Liver (tissue), 9 donors: ENCODE results near the gene CENPV. TPM values are rescaled to one million over a fixed set of nuclear protein-coding genes. Genes with fewer than 3 reads are reported as not detected.
"Not testable (repeated sequence)": the region's sequence is repeated elsewhere in the genome, so short reads cannot be mapped to it uniquely, and the experiment has no call there.

Experiments used
- DNase-seq: peaks from one replicate; pipeline ENCODE4 v3.0.0-alpha.2; 2017; ENCODE audit warnings: low spot score
- H3K27ac ChIP-seq, 2 donors: one replicate each; pipeline ENCODE4 v1.7.0; 2013; ENCODE audit warnings: inconsistent platforms in 2 of 2, low read length in 2 of 2, control low read depth in 1 of 2, low read depth in 1 of 2, mild to moderate bottlenecking in 1 of 2
- H3K27me3 ChIP-seq, 4 donors: one replicate each; pipeline versions ENCODE4 v1.6.1 to v1.7.0; 2013; ENCODE audit warnings: low read length in 3 of 4, inconsistent platforms in 1 of 4, mild to moderate bottlenecking in 1 of 4, moderate library complexity in 1 of 4; ENCODE audit not compliant: control insufficient read depth in 4 of 4, insufficient read depth in 4 of 4
- H3K36me3 ChIP-seq, 4 donors: one replicate each; pipeline versions ENCODE4 v1.6.1 to v1.7.0; 2013; ENCODE audit warnings: low read length in 3 of 4, mild to moderate bottlenecking in 3 of 4, low read depth in 1 of 4, moderate library complexity in 1 of 4; ENCODE audit not compliant: control insufficient read depth in 4 of 4, insufficient read depth in 3 of 4
- H3K4me1 ChIP-seq, 4 donors: one replicate each; pipeline versions ENCODE4 v1.6.1 to v1.7.0; 2013; ENCODE audit warnings: low read length in 3 of 4, mild to moderate bottlenecking in 3 of 4, moderate library complexity in 1 of 4; ENCODE audit not compliant: control insufficient read depth in 4 of 4, insufficient read depth in 4 of 4
- H3K4me3 ChIP-seq, 3 donors: one replicate each; pipeline versions ENCODE4 v1.6.1 to v1.7.0; 2013; ENCODE audit warnings: low read length in 3 of 3, control low read depth in 1 of 3, low read depth in 1 of 3, mild to moderate bottlenecking in 1 of 3
- H3K9ac ChIP-seq, 2 donors: one replicate each; pipeline ENCODE4 v1.7.0; 2013; ENCODE audit warnings: low read length in 2 of 2, mild to moderate bottlenecking in 2 of 2, moderate library complexity in 2 of 2, control low read depth in 1 of 2, low read depth in 1 of 2
- H3K9me3 ChIP-seq, 4 donors: one replicate each; pipeline versions ENCODE4 v1.6.1 to v1.7.0; 2013; ENCODE audit warnings: low read length in 3 of 4; ENCODE audit not compliant: control insufficient read depth in 4 of 4
- ATF3 ChIP-seq: IDR thresholded peaks from 2 replicates; pipeline ENCODE4 v1.6.1; 2016; ENCODE audit warnings: antibody characterized with exemption
- CTCF ChIP-seq: fragments of 150-350 bp; IDR thresholded peaks from 2 replicates; pipeline ENCODE4 v1.5.1; 2017; ENCODE audit warnings: improper control_type of control experiment, low read depth, low read length; ENCODE audit not compliant: missing input control
- EGR1 ChIP-seq, 2 donors: IDR thresholded peaks; 2 replicates each; pipeline ENCODE4 v1.6.1; 2016 to 2018; ENCODE audit warnings: antibody characterized with exemption in 2 of 2, low read depth in 2 of 2
- FOXA1 ChIP-seq: IDR thresholded peaks from 2 replicates; pipeline ENCODE4 v1.6.1; 2016; ENCODE audit warnings: antibody characterized with exemption
- FOXA2 ChIP-seq: IDR thresholded peaks from 2 replicates; pipeline ENCODE4 v1.6.1; 2016; ENCODE audit warnings: antibody characterized with exemption
- HNF4A ChIP-seq, 2 donors: conservative IDR thresholded peaks; 2 replicates each; pipeline ENCODE4 v1.6.1; 2016; ENCODE audit warnings: antibody characterized with exemption in 2 of 2, mild to moderate bottlenecking in 2 of 2
- HNF4G ChIP-seq: IDR thresholded peaks from 2 replicates; pipeline ENCODE4 v1.6.1; 2016; ENCODE audit warnings: antibody characterized with exemption
- JUND ChIP-seq, 2 donors: IDR thresholded peaks; 2 replicates each; pipeline ENCODE4 v1.6.1; 2016; ENCODE audit warnings: antibody characterized with exemption in 2 of 2
- MAX ChIP-seq: IDR thresholded peaks from 2 replicates; pipeline ENCODE4 v1.6.1; 2016; ENCODE audit warnings: antibody characterized with exemption
- NR2F2 ChIP-seq: IDR thresholded peaks from 2 replicates; pipeline ENCODE4 v1.6.1; 2016; ENCODE audit warnings: antibody characterized with exemption
- RAD21 ChIP-seq, 2 donors: IDR thresholded peaks; 2 replicates each; pipeline ENCODE4 v1.6.1; 2016; ENCODE audit warnings: antibody characterized with exemption in 2 of 2, mild to moderate bottlenecking in 2 of 2
- RXRA ChIP-seq, 2 donors: IDR thresholded peaks; 2 replicates each; pipeline ENCODE4 v1.6.1; 2017 to 2018; ENCODE audit warnings: antibody characterized with exemption in 2 of 2, mild to moderate bottlenecking in 1 of 2
- SP1 ChIP-seq: IDR thresholded peaks from 2 replicates; pipeline ENCODE4 v1.6.1; 2018; ENCODE audit warnings: antibody characterized with exemption, mild to moderate bottlenecking
- TAF1 ChIP-seq: conservative IDR thresholded peaks from 2 replicates; pipeline ENCODE4 v1.6.1; 2016; ENCODE audit warnings: antibody characterized with exemption, mild to moderate bottlenecking
- WGBS: extraction: QIAGEN DNeasy Blood & Tissue Kit; methylation state at CpG from one replicate; pipeline ENCODE4 v1.1.7; 2013; 5-methylcytosine and 5-hydroxymethylcytosine counted together
- polyA plus RNA-seq, 2 donors: library from polyadenylated mRNA; stranded (reverse) in 1 of 2; unstranded in 1 of 2; fragments of 200-250 nt in 1 of 2; fragments of >200 nt in 1 of 2; fragmentation: Nextera tagmentation in 1 of 2; extraction: Ambion mirVana in 1 of 2; gene quantifications; one replicate each; pipeline versions ENCODE4 v1.2.1 to v1.2.3, GENCODE V29; 2013 to 2015
- total RNA-seq, 2 donors: library from RNA; depleted of rRNA; stranded (reverse); fragments of >200 nt; gene quantifications; one replicate each; pipeline ENCODE4 v1.2.3, GENCODE V29; 2014
- donor health status: healthy.
- donor health status: healthy.
- donor health status: healthy.
- donor health status: healthy.
- donor health status: healthy.

CENPV gene
- total and polyA plus RNA-seq, 4 donors, result 13.1 to 24.3 (median 18.2) TPM

- H3K27ac ChIP-seq, result peak overlapping the region in 1 of 2 donors; percentile 35
- not testable (repeated sequence) for H3K4me3 ChIP-seq, H3K9me3 ChIP-seq, DNase-seq, H3K27me3 ChIP-seq, H3K36me3 ChIP-seq, H3K9ac ChIP-seq
- WGBS, result 81% methylated on average over 2 of the region's 2 CpGs
- peaks cover 4 to 18% (median 15%) of the 10 kb centered on the region in 4 donors for H3K4me1 ChIP-seq
Measured at GRCh38 chr17:16396693-16397092, 43.4 kb upstream of the CENPV start.

- not testable (repeated sequence) for H3K9me3 ChIP-seq, H3K9ac ChIP-seq, H3K27me3 ChIP-seq, H3K36me3 ChIP-seq, H3K4me3 ChIP-seq, DNase-seq
- Histone ChIP-seq H3K27ac (peak overlapping the region in 1 of 2 donors; percentile 35), H3K4me1 (peaks cover 4 to 18% (median 15%) of the 10 kb centered on the region in 4 donors)
- WGBS, result 78% methylated on average over 4 of the region's 4 CpGs
Measured at GRCh38 chr17:16395887-16396286, 42.6 kb upstream of the CENPV start.

- not testable (repeated sequence) for H3K27ac ChIP-seq, H3K36me3 ChIP-seq, H3K9ac ChIP-seq, H3K9me3 ChIP-seq, DNase-seq, H3K27me3 ChIP-seq, H3K4me1 ChIP-seq, H3K4me3 ChIP-seq
- 96% methylated on average over 11 of the region's 11 CpGs for WGBS
Measured at GRCh38 chr17:16392491-16392890, 39.2 kb upstream of the CENPV start.

- no peak for TF ChIP-seq JUND (IDR thresholded peaks at IDR 0.05)
- Histone ChIP-seq H3K27ac (no peak overlapping the region), H3K4me3 (no peak overlapping the region), H3K36me3 (peaks cover 0 to 3% (median 0%) of the 10 kb centered on the region in 4 donors), H3K4me1 (peaks cover 0 to 6% (median 3%) of the 10 kb centered on the region in 4 donors), H3K9me3 (no peaks in the 10 kb centered on the region), H3K9ac (no peak overlapping the region), H3K27me3 (no peaks in the 10 kb centered on the region)
- 97% methylated on average over 13 of the region's 13 CpGs for WGBS
- DNase-seq, result no peak
Measured at GRCh38 chr17:16391451-16391850, 38.2 kb upstream of the CENPV start.

GRCh38 chr17:16386126-16386507, 32.8 kb upstream of the CENPV start:
- not testable (repeated sequence) for H3K9me3 ChIP-seq, DNase-seq, H3K27me3 ChIP-seq
- Histone ChIP-seq H3K4me3 (peak overlapping the region in 1 of 3 donors; percentile 51), H3K4me1 (peaks cover 0 to 21% (median 15%) of the 10 kb centered on the region in 4 donors), H3K27ac (peak overlapping the region; percentile 90), H3K36me3 (peaks cover 0 to 13% (median 3%) of the 10 kb centered on the region in 4 donors), H3K9ac (peak overlapping the region in 1 of 2 donors; percentile 48)
- 46% methylated on average over 23 of the region's 23 CpGs for WGBS

GRCh38 chr17:16384557-16384956, 31.3 kb upstream of the CENPV start:
- H3K27ac ChIP-seq, result peak overlapping the region; percentile 96 to 98
- H3K4me1 ChIP-seq, result peaks cover 0 to 21% (median 15%) of the 10 kb centered on the region in 4 donors
- H3K9me3 ChIP-seq, result no peaks in the 10 kb centered on the region
- H3K36me3 ChIP-seq, result peaks cover 0 to 13% (median 3%) of the 10 kb centered on the region in 4 donors
- no peak overlapping the region for H3K4me3 ChIP-seq
- no peak for DNase-seq
- 76% methylated on average over 5 of the region's 5 CpGs for WGBS
- no peak overlapping the region for H3K9ac ChIP-seq
- H3K27me3 ChIP-seq, result no peaks in the 10 kb centered on the region
- TF ChIP-seq ATF3 (no peak), FOXA1 (no peak), FOXA2 (no peak), JUND (IDR thresholded peaks at IDR 0.05) (no peak), NR2F2 (no peak), EGR1 (IDR thresholded peaks at IDR 0.05; ENCODE audit: low read depth in 2 of 2) (no peak), RAD21 (IDR thresholded peaks at IDR 0.05) (no peak), CTCF (no peak), SP1 (no peak), TAF1 (no peak), HNF4G (no peak), MAX (no peak), HNF4A (conservative IDR thresholded peaks at IDR 0.05) (no peak), RXRA (IDR thresholded peaks at IDR 0.05) (no peak)
